GM12874 (cell line): ENCODE results near the gene AHNAK.

Source experiments
- CTCF ChIP-seq: IDR thresholded peaks from 2 replicates; pipeline ENCODE4 v1.5.1; 2011; ENCODE audit warnings: low read depth, mild to moderate bottlenecking, control low read depth, low read length, moderate library complexity; ENCODE audit not compliant: insufficient read depth

The AHNAK gene

GRCh38 chr11:62555464-62556107, 9.0 kb upstream of the AHNAK start:
- TF ChIP-seq CTCF = no peak

GRCh38 chr11:62554387-62555167, 8.0 kb upstream of the AHNAK start:
- TF ChIP-seq CTCF = no peak

GRCh38 chr11:62553839-62554361, 7.3 kb upstream of the AHNAK start:
- no peak for TF ChIP-seq CTCF

- TF ChIP-seq CTCF = no peak
Observed at GRCh38 chr11:62553080-62553838, 6.7 kb upstream of the AHNAK start.

- TF ChIP-seq CTCF = no peak
Observed at GRCh38 chr11:62552485-62553079, 6.0 kb upstream of the AHNAK start.

GRCh38 chr11:62548545-62549335, 2.1 kb upstream of the AHNAK start:
- TF ChIP-seq CTCF = no peak
